Measurements from ENCODE around the gene TBCE.
"Not testable (repeated sequence)": the region's sequence is repeated elsewhere in the genome, so short reads cannot be mapped to it uniquely, and the experiment has no call there.

TBCE gene

DNA sequence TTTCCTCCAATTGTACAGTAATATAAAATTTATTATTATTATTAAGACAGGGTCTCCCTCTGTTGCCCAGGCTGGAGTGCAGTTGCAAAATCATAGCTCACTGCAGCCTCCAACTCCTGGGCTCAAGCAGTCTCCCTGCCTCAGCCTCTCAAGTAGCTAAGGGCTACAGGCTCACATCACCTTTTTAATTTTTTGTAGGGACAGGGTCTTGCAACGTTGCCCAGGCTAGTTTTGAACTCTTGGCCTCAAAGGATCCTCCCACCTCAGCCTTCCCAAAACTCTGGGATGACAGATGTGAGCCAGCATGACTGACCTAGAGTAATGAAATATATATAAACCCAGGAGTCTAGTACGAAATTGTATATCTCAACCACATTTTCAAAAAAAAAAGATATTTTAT, 87.9 kb downstream of the TBCE start:
- DNase-seq (ENCODE audit: low read depth in 2 of 2), result no peak

DNA sequence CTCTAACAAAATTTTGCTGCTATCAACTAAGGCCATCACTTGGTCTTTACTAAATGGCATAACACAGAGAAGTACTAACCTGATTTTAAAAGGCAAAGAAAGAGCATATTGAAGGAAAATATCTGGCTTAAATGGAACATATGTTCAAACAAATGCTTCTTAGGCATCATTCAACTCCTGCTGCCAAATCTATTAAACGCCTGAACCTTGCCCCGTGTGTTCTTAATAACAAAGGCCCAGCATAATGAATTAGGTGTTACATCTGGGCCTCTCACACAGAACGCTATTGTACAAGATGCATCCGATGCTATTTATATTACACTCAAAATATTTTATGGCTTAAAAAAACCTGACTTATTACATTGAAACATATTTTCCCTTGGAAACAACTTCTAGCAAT, 88.6 kb downstream of the TBCE start:
- no peak for DNase-seq (ENCODE audit: low read depth in 2 of 2)

DNA sequence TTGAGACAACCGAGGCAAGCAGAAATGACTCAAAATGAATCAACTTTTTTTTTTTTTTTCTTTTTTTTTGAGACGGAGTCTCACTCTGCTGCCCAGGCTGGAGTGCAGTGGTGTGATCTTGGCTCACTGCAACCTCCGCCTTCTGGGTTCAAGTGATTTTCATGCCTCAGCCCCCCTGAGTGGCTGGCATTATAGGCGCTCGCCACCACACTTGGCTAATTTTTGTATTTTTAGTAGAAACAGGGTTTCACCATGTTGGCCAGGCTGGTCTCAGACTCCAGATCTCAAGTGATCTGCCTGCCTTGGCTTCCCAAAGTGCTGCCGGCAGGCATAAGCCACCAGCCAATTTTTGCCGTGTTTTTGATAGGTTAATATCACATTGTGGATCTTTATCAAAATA, 90.6 kb downstream of the TBCE start:
- not testable (repeated sequence) for DNase-seq (ENCODE audit: low read depth in 2 of 2)

DNA sequence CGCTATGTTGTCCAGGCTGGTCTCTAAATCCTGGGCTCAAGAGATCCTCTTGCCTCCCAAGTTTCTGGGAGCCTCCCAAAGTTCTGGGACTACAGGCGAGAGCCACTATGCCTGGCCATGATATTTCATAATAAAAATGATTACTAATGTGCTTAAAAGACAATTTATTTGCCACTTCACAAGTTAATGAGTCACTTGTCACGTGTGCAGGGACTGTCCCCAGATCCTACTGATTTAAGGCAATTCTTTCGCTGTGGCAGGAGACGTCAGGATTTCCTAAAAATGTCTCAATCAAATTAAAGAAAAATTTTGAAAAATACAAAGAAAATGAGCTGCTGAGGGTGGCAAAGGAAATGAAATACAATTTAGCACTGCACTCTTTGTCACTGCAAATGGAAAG, 93.5 kb downstream of the TBCE start:
- DNase-seq (ENCODE audit: low read depth in 2 of 2), result no peak

DNA sequence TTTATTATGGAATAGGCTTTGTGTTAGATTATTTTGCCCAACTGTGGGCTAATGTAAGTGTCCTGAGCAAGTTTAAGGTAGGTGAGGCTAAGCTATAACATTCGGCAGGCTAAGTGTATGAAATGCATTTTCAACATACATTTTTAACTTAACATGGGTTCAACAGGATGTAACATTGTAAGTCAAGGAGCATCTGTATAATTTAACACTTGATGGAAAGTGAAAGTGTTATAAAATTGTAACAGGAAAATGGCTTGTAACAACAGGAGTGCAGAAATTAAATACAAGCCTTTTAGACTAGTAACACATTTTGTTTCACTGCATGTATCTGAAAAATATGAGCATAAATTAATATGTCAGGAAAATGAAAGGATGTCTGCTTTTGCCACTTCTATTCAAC, 94.7 kb downstream of the TBCE start:
- DNase-seq (ENCODE audit: low read depth in 2 of 2), result no peak

DNA sequence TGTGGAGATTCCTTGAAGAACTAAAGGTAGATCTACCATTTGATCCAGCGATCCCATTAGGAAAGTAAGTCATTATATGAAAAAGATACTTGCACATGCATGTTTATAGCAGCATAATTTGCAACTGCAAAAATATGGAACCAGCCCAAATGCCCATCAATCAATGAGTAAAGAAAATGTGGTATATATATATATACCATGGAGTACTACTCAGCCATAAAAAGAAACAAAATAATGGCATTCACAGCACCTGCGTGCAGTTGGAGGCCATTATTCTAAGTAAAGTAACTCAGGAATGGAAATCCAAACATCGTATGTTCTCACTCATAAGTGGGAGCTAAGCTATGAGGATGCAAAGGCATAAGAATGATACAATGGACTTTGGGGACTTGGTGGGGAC, 95.6 kb downstream of the TBCE start:
- not testable (repeated sequence) for DNase-seq (ENCODE audit: low read depth in 2 of 2)

DNA sequence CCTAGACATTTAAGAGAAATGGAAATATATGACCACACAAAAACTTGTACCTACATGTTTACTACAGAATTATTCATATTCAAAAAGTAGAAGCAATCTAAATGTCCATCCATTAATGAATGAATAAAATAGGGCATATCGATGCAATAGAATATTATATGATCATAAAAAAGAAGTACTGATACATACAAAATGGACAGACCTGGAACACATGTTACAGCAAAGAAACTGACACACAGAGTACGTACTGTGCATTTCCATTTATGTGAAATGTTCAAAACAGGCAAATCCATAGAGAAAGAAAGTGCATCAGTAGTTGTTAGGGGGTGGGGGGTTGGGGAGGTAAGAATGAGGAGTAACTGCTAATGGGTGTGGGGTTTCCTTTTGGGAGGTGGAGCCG, 97.8 kb downstream of the TBCE start:
- no peak for DNase-seq (ENCODE audit: low read depth in 2 of 2)

DNA sequence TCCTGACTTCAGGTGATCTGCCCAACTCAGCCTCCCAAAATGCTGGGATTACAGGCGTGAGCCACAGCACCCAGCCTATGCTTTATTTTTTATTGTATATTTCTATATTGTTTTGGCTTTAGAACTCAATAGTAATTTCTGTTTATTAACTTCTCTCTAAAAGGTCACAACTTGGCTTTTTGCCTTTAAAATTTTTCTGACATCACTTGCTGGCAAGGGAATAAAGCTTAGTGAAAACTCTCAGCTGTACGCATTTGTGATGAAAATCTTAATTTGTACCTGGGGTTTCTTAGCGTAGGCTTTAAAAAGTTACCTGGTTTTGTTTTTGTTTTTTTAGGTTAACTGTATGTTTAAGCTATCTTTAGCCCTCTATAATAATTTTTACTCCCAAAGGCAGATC, 100.8 kb downstream of the TBCE start:
- no peak for DNase-seq (ENCODE audit: low read depth in 2 of 2)

DNA sequence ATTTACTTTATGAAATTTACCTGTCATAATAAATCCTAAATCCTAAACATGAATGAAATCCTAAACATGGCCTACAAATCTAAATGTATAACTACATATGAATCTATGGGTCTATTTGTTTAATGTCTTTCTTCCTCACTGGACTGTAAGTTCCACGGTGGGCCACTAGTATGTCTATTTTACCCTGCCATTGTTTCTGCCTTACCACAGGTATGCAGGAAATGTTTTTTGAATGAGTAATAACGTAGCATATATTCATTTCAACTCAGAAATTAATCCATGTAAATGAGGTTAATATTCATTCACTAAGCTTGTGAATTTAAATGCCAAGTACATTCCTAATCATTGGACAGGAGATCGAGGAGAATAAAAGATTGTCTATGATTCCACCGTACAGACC, 101.7 kb downstream of the TBCE start:
- DNase-seq (ENCODE audit: low read depth in 2 of 2), result no peak

DNA sequence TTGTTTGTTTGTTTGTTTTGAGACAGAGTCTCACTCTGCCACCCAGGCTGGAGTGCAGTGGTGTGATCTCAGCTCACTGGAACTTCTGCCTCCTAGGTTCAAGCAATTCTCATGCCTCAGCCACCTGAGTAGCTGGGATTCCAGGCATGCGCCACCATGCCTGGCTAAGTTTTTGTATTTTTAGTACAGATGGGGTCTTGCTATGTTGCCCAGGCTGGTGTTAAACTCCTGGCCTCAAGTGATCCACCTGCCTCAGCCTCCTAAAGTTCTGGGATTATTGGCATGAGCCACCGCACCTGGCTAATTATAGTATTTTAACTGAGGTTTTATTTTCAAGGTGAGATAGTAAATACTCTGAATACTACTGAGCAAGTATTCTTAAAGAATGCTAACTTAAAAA, 102.7 kb downstream of the TBCE start:
- DNase-seq (ENCODE audit: low read depth in 2 of 2), result not testable (repeated sequence)

DNA sequence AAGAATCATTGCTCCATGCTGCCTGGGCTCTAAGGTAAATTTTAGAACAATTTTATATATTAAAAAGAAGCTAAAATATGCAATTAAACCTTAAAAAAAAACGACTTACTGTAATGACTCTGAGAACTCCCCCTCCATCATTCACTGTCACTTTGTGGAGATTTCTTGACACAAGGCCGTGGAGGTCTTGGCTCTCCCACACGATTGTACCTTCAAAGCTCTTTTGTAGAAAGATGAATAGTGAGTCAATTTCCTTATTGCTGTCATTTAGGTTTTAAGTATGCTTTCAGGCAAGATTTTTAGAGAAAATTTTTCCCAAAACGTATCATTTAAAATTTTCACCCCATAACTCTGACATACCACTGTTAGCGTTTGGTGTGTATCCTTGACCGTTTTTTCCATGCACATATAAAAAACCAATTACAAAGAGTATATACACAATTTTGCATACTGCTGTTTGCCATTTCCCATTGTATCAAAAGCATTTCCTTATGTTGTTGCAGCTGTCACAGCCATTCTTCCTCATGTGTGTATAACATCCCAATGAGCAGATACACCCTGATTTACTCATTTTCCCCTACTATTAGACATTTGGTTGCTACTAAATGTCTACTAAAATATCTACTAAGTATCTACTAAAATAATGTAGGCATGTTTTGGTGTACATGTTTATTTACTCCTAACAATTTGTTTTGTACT, 103.7 kb downstream of the TBCE start:
- no peak for DNase-seq (ENCODE audit: low read depth in 2 of 2)

DNA sequence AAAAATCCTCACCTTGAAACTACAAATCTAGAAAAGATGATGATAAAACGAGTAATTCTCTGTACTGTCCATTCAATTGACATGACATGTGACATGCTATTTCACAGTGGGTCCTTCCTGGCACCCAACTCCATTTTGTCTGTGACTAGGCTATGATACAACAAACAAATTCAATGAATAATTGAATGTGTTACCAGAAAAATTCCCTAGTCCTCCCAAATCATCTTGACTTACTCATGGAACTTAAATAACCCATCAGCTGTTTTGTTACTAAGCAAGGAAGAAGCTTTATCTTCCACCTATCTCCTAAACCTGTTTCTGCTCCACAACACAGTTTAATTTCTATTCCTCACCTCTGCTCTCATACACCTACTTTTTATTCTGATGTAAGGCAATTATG, 106.6 kb downstream of the TBCE start:
- DNase-seq (ENCODE audit: low read depth in 2 of 2), result no peak

DNA sequence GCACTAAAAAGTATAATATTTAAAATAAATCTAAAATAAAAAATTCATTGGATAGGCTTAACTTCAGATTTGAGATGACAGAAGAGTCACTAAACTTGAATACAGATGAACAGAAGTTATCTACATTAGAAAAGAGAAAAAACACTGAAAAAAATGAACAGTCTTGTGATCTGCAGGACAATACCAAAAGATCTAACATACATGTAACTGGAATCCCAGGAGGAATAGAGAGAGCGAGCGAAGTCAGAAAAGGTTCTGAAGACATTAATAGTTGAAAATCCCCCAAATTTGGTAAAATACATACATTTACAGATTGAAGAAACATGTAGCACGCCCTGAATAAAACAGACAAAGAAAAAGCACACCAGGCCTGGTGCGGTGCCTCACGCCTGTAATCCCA, 115.9 kb downstream of the TBCE start:
- no peak for DNase-seq (ENCODE audit: low read depth in 2 of 2)

DNA sequence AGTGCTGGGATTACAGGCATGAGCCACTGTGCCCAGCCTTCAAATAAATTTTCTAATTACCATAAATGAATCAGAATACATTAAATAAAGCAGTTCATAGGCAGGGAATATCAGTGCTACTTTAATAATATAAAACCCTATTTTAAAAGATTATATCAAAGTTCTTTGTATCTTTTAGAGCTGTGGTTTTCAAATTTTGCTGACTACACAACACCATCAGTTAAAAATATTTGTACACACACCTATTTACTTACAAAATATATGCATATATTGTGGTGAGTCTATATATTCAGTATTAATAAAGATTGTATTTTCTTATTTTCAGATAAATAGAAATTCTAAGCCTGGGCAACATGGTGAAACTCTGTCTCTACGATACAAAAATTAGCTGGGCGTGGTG, 118.3 kb downstream of the TBCE start:
- no peak for DNase-seq (ENCODE audit: low read depth in 2 of 2)

DNA sequence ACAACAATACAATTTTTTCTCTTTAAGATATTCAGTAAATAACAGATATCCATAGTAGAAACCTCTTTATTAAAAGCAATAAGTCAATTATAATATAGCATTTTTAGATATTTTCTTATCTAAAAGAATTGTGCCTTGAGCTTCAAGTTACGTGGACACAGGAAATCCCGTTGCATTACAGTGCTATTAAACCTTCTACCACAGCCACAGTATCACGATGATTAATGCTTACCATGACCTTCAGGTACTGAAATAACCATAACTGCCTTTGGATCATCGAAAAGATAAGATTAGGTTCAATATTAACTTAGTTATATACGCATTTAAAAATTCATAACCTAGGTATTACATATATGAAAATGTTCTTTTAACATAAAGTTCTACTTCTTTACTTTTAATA, 119.1 kb downstream of the TBCE start:
- DNase-seq (ENCODE audit: low read depth in 2 of 2), result no peak

DNA sequence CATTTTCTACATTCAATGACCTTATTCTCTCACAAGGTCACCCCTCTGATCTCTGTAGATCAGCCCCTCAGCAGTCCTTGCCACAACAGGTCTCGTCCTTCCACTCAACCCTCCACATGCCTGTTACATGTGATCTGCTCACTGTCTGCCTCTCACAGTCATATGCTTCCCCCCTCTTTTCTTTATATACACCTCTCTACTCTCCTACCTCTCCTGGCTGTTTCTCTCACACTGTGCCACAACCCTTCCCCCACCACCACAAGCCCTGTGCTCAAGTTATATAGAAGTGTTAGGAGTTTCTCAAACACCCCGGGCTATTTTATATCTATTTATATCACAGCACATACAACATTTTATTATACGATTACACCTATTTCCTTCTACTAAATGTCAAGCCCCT, 124.4 kb downstream of the TBCE start:
- DNase-seq (ENCODE audit: low read depth in 2 of 2), result no peak

DNA sequence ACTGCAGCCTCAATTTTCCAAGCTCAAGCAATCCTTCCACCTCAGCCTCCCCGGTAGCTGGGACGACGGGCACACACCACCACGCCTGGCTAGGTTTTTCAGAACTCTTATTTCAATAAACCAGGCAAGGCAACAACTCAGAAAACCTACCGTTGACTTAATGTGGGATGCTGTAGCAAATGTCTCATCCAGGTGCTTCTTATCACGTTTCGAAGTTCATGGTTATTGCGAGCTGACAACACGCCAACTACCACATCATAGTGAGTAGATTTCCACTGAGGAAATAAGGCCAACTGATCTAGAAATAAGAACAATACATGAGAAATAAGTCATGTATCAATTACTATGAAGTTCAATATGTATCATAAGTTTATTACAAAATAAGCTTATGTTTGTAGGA, 127.3 kb downstream of the TBCE start:
- DNase-seq (ENCODE audit: low read depth in 2 of 2), result no peak

DNA sequence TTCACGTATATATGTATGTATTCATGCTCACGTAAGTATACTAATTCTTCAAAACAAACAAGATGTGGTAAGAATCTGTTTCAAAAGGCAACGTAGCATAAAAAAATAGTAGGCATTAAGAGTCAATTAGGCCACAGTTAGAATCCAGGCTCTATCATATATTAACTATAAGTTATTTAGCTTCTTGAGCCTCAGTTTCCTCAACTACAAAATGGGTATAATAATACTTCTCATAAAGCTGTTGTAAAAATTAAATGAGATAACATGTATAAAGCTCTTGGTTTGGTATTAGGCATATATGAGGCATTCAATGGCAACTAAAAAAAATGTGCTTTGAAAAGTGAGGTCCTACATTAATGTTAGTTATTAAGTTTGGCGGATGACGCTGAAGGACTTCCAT, 127.8 kb downstream of the TBCE start:
- no peak for DNase-seq (ENCODE audit: low read depth in 2 of 2)

DNA sequence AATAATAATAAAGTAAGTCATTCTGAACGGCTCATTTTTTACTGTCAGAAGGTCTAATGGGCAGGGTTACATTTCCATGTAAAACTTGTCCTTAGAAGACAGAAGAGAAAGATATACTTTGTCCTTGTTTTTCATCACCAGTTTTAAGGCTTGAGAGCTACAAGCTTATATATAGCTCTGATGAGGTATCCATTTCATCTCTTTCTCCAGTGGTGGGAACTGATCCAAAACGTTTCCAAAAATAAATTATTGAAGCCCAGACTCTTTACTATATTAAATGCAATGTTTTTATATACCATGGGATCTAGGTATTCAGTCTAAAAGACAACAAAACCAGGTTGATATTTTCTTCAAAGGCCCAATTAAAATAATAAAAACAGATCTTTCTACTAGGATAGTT, 128.3 kb downstream of the TBCE start:
- no peak for DNase-seq (ENCODE audit: low read depth in 2 of 2)

DNA sequence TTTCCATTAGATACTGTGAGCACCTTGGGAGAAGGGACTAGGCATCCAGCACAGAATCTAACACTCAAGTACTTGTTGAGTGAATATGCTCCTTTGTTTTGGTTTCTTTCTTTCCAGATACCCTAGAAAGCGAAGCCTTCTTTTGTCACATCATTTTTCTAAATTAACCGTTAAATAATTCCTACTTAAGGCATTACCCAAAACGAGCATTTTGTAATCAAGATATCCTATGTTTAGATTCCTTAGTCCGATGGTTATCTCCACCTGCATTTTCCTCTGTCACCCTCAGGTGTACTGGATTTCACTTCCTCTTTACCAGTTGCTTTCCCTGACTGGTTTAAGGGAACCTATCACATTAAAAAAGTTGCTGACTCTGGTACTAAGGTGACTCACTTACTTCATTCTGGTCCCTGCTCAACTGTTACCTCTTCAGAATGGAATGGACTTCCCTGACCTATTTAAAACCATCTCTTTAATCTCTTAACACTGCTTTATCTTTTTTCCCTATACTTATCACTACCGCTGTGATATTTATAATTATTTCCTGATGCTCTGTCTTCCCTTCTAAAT, 133.8 kb downstream of the TBCE start:
- DNase-seq (ENCODE audit: low read depth in 2 of 2), result no peak
